HG02798 (cell line): ENCODE measurements around the gene MPHOSPH10.
"Not testable (repeated sequence)": the region's sequence is repeated elsewhere in the genome, so short reads cannot be mapped to it uniquely, and the experiment has no call there.

Experiments
- ATAC-seq: cut with Tn5 transposase; IDR thresholded peaks from one replicate; pipeline ENCODE4 v1.9.1; 2021; ENCODE audit warnings: mild to moderate bottlenecking; ENCODE audit not compliant: unreplicated experiment, poor library complexity

MPHOSPH10 gene, protein sequence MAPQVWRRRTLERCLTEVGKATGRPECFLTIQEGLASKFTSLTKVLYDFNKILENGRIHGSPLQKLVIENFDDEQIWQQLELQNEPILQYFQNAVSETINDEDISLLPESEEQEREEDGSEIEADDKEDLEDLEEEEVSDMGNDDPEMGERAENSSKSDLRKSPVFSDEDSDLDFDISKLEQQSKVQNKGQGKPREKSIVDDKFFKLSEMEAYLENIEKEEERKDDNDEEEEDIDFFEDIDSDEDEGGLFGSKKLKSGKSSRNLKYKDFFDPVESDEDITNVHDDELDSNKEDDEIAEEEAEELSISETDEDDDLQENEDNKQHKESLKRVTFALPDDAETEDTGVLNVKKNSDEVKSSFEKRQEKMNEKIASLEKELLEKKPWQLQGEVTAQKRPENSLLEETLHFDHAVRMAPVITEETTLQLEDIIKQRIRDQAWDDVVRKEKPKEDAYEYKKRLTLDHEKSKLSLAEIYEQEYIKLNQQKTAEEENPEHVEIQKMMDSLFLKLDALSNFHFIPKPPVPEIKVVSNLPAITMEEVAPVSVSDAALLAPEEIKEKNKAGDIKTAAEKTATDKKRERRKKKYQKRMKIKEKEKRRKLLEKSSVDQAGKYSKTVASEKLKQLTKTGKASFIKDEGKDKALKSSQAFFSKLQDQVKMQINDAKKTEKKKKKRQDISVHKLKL

DNA sequence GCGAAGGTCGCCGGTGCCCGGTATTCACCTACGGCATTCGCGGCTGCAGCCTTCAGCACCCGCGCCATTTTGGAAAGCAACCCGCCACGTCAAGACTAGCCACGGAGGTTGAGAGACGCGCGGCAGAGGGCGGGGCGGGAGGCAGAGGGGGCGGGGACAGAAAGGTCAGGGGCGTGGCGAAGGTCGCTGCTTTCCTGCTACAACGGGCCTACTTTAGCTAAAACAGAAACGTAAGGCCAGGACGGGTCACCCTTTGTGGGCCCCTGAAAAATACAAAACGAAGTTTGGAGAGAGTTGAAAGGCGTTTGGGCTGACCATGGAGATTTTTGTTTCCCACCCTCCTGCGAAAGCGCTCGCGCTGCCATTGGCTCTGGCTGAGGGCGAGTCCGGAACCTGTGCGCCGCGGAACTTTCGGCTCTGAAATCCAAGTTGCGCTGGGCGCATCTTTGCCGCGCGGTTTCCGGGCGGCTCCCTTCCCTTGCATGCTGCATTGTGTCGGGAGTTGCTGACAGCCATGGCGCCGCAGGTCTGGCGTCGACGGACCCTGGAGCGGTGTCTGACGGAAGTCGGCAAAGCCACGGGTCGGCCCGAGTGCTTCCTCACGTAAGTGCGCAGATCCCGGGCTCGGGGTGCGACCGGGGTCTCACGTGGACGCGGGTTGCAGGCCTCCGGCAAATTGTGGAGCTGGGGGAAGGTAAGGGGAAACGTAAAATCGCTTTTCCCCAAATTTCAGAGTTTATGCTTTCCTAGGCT is at the start of gene MPHOSPH10, which contains the start of gene MCEE:
TSS of gene MPHOSPH10 (plus strand) at position 483 of the 753 bp plus-strand sequence. CDS start at position 515, 32 bp downstream.
TSS of gene MCEE (minus strand) at position 78 of the 753 bp plus-strand sequence. CDS start at position 68, 10 bp downstream.
- peak; percentile 96 for ATAC-seq

GRCh38 chr2:71082402-71083252 is 47.8 kb upstream of the MPHOSPH10 start:
- peak; percentile 77 for ATAC-seq

DNA sequence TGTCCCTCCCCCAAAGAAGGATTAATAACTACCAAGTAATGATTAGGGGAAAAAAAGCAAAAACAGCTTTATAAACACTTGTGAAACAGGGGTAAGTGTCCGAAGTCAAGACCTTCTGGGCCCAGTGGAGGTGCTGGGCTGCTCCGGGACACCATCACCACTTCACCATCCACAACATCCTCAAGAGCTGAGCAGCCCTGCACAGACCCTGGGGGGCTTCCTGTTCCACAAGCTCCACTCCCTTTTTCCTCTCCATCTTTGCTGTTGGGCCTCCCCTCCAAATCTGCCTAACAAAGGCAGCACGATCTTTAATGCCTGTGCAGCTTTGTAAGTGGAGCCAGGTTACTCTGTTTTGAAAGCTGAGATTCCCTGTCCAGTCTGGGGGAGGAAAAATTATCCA is 47.1 kb upstream of the MPHOSPH10 start:
- not testable (repeated sequence) for ATAC-seq

DNA sequence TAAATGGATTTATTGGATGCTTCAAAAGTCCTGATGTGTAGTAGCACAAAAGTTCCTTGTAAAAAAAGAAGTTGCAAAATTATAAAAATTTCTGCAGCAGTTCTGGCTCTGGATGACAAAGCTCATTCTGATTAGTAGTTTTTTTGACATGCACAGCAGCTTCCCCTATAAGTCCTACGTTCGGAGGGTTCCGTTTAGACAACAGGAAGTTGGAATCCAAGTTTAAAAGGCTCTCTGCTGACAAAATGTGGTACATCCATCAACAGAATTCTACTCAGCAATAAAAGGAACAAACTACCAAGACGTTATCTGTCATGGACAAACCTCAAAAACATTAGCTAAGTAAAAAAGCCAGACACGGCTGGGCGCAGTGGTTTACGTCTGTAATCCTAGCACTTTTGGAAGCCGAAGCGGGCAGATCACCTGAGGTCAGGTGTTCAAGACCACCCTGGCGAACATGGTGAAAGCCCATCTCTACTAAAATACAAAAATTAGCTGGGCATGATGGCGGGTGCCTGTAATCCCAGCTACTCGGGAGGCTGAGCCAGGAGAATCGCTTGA is 46.6 kb upstream of the MPHOSPH10 start:
- not testable (repeated sequence) for ATAC-seq

DNA sequence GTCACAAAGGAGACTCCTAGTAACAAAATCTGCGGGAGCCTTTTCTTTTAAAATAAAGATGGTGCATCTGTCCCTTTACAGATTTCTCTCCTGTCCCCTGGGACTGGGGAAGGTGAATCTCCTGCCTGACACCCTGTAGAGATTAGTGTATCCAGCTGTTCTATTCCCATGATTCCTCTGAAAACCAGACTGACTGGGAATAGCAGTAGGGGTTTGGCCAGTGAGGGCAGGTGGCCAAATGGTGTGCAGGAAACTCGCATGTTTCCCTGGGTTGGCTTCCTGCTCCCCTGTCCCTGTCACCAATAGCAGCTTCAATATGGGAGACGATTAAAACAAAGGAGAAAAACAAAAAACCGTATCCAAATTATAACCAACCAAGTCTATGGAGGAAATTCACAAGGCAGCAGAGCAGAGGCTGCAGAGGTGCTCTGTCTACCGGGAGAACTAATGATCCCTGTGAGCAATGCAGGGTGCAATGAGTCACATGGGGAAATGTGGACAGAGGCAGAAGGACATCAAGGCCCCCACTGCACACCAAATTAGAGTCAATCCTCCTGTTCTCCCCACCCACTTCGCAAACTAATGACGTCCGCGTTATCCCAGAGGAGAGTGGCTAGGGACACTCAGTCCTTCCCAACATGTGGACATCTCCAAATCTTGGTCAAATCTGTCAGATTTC is 45.0 kb upstream of the MPHOSPH10 start:
- ATAC-seq, result not testable (repeated sequence)

DNA sequence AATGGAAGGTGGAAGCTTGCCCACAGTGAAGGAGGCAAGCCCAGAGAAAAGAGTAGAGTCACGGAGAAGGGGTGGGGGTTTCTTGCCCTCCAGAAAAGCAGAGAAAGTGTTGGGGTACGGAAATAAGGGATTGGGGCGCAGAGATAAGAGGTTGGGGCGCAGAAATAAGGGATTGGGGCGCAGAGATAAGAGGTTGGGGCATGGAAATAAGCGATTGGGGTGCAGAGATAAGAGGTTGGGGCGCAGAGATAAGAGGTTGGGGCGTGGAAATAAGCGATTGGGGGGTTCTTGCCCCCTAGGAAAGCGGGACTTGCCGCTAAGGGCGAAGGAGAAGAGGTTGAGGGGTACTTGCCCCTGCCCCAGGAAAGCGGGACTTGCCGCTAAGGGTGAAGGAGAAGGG is 41.0 kb upstream of the MPHOSPH10 start:
- ATAC-seq, result not testable (repeated sequence)

GRCh38 chr2:71091808-71092207 is 38.6 kb upstream of the MPHOSPH10 start:
- not testable (repeated sequence) for ATAC-seq

DNA sequence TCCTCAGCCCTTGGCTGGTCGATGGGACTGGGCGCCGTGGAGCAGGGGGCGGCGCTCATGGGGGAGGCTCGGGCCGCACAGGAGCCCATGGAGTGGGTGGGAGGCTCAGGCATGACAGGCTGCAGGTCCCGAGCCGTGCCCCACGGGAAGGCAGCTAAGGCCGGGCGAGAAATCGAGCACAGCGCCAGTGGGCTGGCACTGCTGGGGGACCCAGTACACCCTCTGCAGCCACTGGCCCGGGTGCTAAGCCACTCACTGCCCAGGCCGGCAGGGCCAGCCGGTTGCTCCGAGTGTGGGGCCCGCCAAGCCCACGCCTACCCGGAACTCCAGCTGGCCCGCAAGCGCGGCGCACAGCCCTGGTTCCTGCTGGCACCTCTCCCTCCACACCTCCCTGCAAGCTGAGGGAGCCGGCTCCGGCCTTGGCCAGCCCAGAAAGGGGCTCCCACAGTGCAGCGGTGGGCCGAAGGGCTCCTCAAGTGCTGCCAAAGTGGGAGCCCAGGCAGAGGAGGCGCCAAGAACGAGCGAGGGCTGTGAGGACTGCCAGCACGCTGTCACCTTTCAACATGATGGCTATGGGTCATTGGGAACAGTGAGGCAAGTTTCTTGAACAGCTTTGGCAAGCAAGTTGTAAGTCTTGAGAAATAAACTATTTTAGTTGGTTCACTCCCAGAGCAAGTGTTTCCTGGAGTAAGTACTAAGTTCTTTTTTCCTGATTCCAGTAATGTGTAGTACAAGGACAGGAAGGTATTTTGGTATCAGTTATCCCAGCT is 37.8 kb upstream of the MPHOSPH10 start:
- ATAC-seq, result not testable (repeated sequence)

DNA sequence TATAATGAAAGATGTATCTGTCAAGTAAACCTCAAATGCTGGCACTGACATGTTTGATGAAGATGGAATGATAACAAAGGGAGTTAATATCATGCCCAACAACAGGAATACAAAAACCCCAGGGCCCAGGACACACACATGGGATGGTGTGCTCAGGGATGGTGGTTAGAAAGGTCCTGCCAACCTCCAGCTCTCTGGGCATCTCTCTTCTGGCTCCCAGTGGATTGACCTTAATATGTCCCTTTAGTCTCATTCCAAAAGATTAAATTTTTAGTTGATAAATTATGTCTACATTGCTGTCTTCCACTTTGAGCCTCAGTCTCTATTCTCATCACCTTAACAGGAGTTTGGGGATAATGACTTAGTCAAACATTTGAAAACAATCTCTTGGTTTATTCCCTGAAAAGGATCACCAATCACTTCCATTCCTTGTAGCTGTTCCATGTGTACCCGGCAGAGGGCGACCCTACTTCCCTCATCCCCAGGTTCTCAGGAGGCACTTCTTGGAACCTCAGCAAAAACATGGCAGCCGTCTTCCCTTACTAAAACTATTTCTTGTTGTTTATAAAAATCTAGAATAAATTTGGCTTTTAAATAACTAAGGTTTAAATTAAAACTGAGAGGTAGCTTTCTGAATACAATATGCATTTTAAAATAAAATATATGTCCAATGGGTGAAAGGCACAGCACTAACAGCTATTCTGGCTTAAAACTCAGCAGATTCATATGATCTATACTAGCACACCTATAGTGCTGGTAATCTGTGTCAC is 30.1 kb upstream of the MPHOSPH10 start:
- ATAC-seq, result peak; percentile 40

DNA sequence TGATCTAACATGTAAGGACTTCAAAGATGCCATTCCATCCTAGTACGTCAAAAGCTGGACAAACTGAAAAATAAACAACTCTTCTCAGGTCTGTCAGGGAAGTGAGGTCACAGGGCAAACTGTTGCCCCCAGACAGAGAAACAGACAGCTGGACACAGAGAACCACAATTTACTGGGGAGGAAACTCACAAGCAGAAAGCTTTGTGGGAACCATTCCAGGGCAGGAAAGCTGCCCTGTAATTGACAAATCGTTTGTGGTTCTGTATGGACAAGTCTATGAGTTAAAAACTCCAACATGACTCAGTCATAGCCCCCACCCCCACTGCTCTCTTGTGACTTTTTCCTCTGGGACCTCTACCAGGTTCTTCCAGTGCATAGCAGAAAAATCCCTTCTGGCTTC is 28.8 kb upstream of the MPHOSPH10 start:
- no peak for ATAC-seq

- ATAC-seq, result no peak
These were observed 27.3 kb upstream of the MPHOSPH10 start for GRCh38 chr2:71102981-71103681.

DNA sequence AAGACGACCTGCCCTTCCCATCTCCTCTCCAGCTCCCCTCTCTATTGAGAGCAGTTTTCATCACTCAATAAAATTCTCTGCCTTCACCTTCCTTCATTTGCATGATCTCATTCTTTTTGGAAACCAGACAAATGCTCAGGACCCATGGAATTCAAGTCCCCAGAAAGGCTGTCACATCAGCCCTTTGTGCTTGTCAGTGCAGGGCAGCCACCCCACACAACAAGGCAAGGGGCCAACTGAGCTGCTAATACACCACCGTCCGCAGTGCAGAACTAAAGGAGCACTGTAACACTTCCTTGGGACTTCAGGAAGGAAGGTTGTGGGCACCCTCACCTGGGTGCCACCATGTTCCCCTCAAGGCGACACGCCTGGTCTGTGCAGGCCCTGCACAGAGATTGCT is 26.6 kb upstream of the MPHOSPH10 start:
- no peak for ATAC-seq

- not testable (repeated sequence) for ATAC-seq
These were observed 24.0 kb upstream of the MPHOSPH10 start for GRCh38 chr2:71106463-71106862.

- ATAC-seq, result no peak
These were observed 22.3 kb upstream of the MPHOSPH10 start for GRCh38 chr2:71108091-71108490.

- ATAC-seq, result no peak
These were observed 16.6 kb upstream of the MPHOSPH10 start for GRCh38 chr2:71113843-71114242.

DNA sequence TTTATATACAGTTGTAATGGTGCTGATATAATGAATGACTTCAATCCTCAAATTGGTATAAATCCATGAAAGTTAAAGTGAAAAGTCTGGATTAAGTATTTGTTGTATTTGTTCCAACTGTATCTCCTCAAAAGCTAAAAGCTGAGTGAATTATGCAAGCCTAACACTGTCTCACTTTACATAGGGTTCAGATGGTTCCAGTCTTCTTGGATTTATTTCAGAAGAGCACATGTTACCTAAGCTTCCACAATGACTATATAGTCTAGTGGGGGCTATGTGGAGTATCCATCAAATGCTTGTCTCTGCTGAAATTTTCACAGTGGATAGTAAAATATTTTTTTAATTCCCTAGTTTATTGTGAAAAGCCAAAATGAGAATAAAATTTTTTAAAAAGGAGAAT is 13.4 kb upstream of the MPHOSPH10 start:
- no peak for ATAC-seq

- ATAC-seq, result no peak
These were observed 10.2 kb upstream of the MPHOSPH10 start for GRCh38 chr2:71120195-71120594.
